CMK (cell line): Measurements from ENCODE around the gene LUZP1.
"Not testable (repeated sequence)": the region's sequence is repeated elsewhere in the genome, so short reads cannot be mapped to it uniquely, and the experiment has no call there.

Source experiments
- DNase-seq: peaks from one replicate; pipeline ENCODE4 v3.0.0-alpha.2; 2010; ENCODE audit warnings: low read depth

The LUZP1 gene

GRCh38 chr1:23168445-23169194 is at the start of gene LUZP1:
TSS of gene LUZP1 (minus strand) at chr1:23168856.
- peak; percentile 86 for DNase-seq

- DNase-seq = no peak
These were observed 48.9 kb upstream of the LUZP1 start, which contains the start of gene HTR1D for GRCh38 chr1:23217421-23218115. TSS of gene HTR1D (minus strand) at chr1:23217502. CDS start at chr1:23194219, 23,283 bp downstream.

- DNase-seq = no peak
These were observed 48.2 kb upstream of the LUZP1 start for GRCh38 chr1:23216771-23217420.

- DNase-seq = no peak
These were observed 47.2 kb upstream of the LUZP1 start for GRCh38 chr1:23215751-23216449.

- DNase-seq = no peak
These were observed 46.6 kb upstream of the LUZP1 start for GRCh38 chr1:23215291-23215690.

GRCh38 chr1:23214640-23215039 is 46.0 kb upstream of the LUZP1 start:
- no peak for DNase-seq

GRCh38 chr1:23211955-23212354 is 43.3 kb upstream of the LUZP1 start:
- DNase-seq = no peak

GRCh38 chr1:23210963-23211362 is 42.3 kb upstream of the LUZP1 start:
- no peak for DNase-seq

- no peak for DNase-seq
These were observed 41.7 kb upstream of the LUZP1 start for GRCh38 chr1:23210351-23210785.

GRCh38 chr1:23209770-23210169 is 41.1 kb upstream of the LUZP1 start:
- DNase-seq = no peak

- DNase-seq = no peak
These were observed 39.9 kb upstream of the LUZP1 start for GRCh38 chr1:23208527-23208926.

GRCh38 chr1:23207733-23208132 is 39.1 kb upstream of the LUZP1 start:
- DNase-seq = not testable (repeated sequence)

- DNase-seq = no peak
These were observed 33.6 kb upstream of the LUZP1 start for GRCh38 chr1:23202263-23202749.

GRCh38 chr1:23200883-23201282 is 32.2 kb upstream of the LUZP1 start:
- no peak for DNase-seq

GRCh38 chr1:23198373-23198772 is 29.7 kb upstream of the LUZP1 start:
- no peak for DNase-seq

GRCh38 chr1:23196627-23197328 is 28.1 kb upstream of the LUZP1 start:
- DNase-seq = no peak

- no peak for DNase-seq
These were observed 25.7 kb upstream of the LUZP1 start for GRCh38 chr1:23194119-23194984.

GRCh38 chr1:23193391-23194118 is 24.9 kb upstream of the LUZP1 start:
- DNase-seq = no peak

GRCh38 chr1:23191199-23191598 is 22.5 kb upstream of the LUZP1 start:
- DNase-seq = no peak
